Type B pancreatic cell (in vitro differentiated cells): ENCODE measurements around the gene BSG. TPM values are rescaled to one million over a fixed set of nuclear protein-coding genes. Genes with fewer than 3 reads are reported as not detected.

ENCODE experiments used
- DNase-seq: peaks from one replicate; pipeline ENCODE4 v3.0.0; 2021; ENCODE audit warnings: mixed read lengths; ENCODE audit not compliant: unreplicated experiment; ENCODE audit errors: extremely low spot score
- H3K27ac Mint-ChIP-seq: 2 replicates; pipeline ENCODE4 v1.8.0; 2021; ENCODE audit warnings: mild to moderate bottlenecking, mixed read lengths
- H3K27me3 Mint-ChIP-seq: 2 replicates; pipeline ENCODE4 v1.8.0; 2021; ENCODE audit warnings: mixed read lengths
- H3K36me3 Mint-ChIP-seq: 2 replicates; pipeline ENCODE4 v1.8.0; 2021; ENCODE audit warnings: mixed read lengths
- H3K4me1 Mint-ChIP-seq: one replicate; pipeline ENCODE4 v1.8.0; 2021; ENCODE audit warnings: mixed read lengths; ENCODE audit not compliant: unreplicated experiment
- H3K4me3 Mint-ChIP-seq: 2 replicates; pipeline ENCODE4 v1.8.0; 2021; ENCODE audit warnings: mild to moderate bottlenecking, mixed read lengths
- H3K9me3 Mint-ChIP-seq: 2 replicates; pipeline ENCODE4 v1.8.0; 2021; ENCODE audit warnings: mixed read lengths
- total RNA-seq: library from RNA; stranded (reverse); gene quantifications from 2 replicates; pipeline ENCODE4 v1.2.1, GENCODE V29; 2021; ENCODE audit warnings: low replicate concordance
- TF ChIP-seq, protein P1 (sequence below): fragments of 200-600 bp; sonication (generic); conservative IDR thresholded peaks from 2 replicates; pipeline ENCODE4 v1.5.0; 2021; ENCODE audit warnings: antibody characterized with exemption, mild to moderate bottlenecking

The BSG gene
- total RNA-seq, 1 donor from 2014 or later: 522 TPM

DNA sequence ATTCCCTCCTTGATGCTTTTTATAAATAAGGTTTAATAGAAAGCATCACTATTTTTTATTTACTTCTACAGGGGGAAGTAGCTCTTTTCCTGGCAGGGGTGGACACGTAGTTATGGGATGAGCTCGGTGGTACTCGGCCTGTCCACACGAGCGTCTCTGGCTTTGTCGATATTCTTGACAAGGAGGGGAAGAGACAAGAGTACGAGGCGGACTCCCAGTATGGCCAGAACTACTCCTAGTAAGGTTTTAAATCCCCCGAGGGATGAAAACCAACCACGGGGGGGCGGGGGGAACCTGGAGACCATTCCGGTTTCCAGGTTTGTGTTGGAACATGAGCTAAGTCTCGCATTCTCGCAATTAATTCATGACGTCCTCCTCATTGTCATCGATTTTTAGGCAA is 5.6 kb upstream of the BSG start:
- no peak for DNase-seq
- peaks cover 5% of the 10 kb centered on the region for H3K9me3 Mint-ChIP-seq
- H3K4me1 Mint-ChIP-seq: peaks cover 18% of the 10 kb centered on the region
- H3K36me3 Mint-ChIP-seq: peaks cover 7% of the 10 kb centered on the region
- peak overlapping the region; percentile 1 for H3K4me3 Mint-ChIP-seq
- TF ChIP-seq, protein P1, sequence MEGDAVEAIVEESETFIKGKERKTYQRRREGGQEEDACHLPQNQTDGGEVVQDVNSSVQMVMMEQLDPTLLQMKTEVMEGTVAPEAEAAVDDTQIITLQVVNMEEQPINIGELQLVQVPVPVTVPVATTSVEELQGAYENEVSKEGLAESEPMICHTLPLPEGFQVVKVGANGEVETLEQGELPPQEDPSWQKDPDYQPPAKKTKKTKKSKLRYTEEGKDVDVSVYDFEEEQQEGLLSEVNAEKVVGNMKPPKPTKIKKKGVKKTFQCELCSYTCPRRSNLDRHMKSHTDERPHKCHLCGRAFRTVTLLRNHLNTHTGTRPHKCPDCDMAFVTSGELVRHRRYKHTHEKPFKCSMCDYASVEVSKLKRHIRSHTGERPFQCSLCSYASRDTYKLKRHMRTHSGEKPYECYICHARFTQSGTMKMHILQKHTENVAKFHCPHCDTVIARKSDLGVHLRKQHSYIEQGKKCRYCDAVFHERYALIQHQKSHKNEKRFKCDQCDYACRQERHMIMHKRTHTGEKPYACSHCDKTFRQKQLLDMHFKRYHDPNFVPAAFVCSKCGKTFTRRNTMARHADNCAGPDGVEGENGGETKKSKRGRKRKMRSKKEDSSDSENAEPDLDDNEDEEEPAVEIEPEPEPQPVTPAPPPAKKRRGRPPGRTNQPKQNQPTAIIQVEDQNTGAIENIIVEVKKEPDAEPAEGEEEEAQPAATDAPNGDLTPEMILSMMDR: no peak
- peaks cover 7% of the 10 kb centered on the region for H3K27me3 Mint-ChIP-seq
- H3K27ac Mint-ChIP-seq: peak overlapping the region; percentile 68

DNA sequence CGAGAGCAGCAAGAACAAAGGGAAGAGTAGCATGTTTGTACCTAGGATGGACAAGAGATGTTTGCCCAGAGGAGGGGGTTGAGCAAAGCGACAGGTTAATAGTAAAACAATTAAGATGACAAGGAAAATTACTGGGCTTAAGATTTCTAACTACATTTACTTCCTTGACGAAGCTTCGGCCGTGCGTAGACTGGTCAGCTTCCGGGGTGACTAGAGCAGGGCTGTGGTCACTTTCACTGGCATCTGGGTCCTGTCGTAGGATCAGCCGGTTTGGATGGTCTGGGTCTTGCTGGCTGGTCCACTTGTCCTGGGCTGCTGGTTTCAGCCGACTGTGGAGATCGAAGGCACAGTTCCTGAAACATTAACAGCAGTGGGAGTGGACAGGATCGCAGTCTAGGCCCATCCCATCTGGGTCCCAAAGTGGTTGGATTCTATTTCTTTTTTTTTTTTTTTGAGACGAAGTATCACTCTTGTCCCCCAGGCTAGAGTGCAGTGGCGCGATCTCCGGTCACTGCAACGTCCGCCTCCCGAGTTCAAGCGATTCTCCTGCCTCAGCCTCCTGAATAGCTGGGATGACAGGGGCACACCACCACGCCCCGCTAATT is 5.0 kb upstream of the BSG start:
- peaks cover 22% of the 10 kb centered on the region for H3K4me1 Mint-ChIP-seq
- peaks cover 10% of the 10 kb centered on the region for H3K27me3 Mint-ChIP-seq
- no peak for DNase-seq
- TF ChIP-seq, protein P1: no peak
- H3K4me3 Mint-ChIP-seq: peak overlapping the region; percentile 1
- peaks cover 2% of the 10 kb centered on the region for H3K9me3 Mint-ChIP-seq
- peaks cover 7% of the 10 kb centered on the region for H3K36me3 Mint-ChIP-seq
- no peak overlapping the region for H3K27ac Mint-ChIP-seq

DNA sequence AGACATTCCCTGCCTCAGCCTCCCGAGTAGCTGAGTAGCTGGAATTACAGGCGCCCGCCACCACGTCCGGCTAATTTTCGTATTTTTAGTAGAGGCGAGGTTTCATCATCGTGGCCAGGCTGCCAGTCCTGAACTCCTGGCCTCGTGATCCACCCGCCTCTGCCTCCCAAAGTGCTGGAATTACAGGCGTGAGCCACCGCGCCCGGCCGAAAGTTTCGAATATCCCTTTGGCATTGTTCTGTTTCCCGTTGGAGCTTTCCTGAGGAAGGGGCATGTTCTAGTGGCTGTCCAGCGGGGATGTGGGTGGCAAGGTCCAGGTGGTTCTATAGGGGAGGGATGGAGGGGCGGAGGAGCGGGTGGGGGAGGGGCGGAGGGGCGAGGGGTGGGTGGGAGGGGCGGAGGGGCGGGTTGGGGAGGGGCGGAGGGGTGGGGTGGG is 2.1 kb upstream of the BSG start:
- TF ChIP-seq, protein P1: no peak
- peaks cover 7% of the 10 kb centered on the region for H3K36me3 Mint-ChIP-seq
- H3K27me3 Mint-ChIP-seq: peaks cover 10% of the 10 kb centered on the region
- H3K9me3 Mint-ChIP-seq: no peaks in the 10 kb centered on the region
- no peak for DNase-seq
- H3K4me1 Mint-ChIP-seq: peaks cover 34% of the 10 kb centered on the region
- peak overlapping the region; percentile 89 for H3K27ac Mint-ChIP-seq
- H3K4me3 Mint-ChIP-seq: no peak overlapping the region

DNA sequence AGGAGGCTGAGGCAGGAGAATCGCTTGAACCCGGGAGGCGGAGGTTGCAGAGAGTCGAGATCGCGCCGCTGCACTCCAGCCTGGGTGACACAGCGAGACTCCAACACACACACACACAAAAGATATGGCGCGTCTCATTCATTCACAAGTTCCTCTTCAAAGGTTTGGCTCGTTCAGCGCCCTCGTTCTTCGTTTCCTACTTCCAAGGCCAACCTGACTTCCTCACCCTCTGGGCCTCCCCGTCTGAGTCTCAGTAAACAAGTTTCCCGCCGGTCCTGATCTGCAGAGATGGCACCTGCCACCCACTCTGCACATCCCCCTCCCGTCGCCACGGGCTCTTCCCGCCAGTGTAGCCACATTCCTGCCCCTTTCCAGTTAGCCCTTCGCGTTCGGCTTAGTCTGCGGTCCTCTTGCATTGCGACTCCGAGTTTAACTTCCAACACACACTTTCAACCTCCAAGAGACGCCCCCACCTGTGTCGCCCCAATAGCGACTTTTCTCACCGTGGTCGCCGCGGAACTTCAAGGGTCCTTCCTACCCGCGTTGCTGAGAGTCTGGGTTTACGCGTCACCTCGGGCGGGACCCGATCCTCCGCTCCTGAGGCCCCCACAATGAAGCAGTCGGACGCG is 1.3 kb upstream of the BSG start:
- no peak for DNase-seq
- Mint-ChIP-seq H3K36me3 (peaks cover 7% of the 10 kb centered on the region), H3K4me3 (peak overlapping the region; percentile 96), H3K4me1 (peaks cover 34% of the 10 kb centered on the region), H3K9me3 (no peaks in the 10 kb centered on the region), H3K27ac (peak overlapping the region; percentile 98), H3K27me3 (peaks cover 10% of the 10 kb centered on the region)
- TF ChIP-seq, protein P1: no peak

DNA sequence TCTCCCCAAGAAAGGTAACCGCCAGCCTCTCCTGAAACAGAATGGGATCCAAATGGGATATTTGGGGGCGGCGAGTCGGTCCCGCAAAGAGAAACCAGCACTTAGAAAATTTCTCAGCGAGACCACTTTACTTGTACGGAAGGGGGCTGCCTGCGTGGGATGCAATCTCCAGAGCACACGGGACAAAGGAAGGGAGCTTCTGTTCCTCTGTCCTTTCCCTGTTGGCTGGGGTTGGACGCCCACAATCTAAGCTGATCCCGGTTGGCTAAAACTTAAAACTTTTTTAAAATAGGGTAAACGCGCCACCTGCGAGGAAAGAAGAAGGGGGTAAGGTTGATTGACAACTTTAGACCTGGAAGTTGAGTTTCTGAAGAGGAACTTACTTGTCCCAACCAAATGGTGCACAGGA is 826 bp upstream of the BSG start:
- peaks cover 31% of the 10 kb centered on the region for H3K4me1 Mint-ChIP-seq
- DNase-seq: no peak
- H3K27me3 Mint-ChIP-seq: peaks cover 10% of the 10 kb centered on the region
- peak overlapping the region; percentile 98 for H3K27ac Mint-ChIP-seq
- TF ChIP-seq, protein P1: no peak
- H3K9me3 Mint-ChIP-seq: no peaks in the 10 kb centered on the region
- peak overlapping the region; percentile 96 for H3K4me3 Mint-ChIP-seq
- peaks cover 3% of the 10 kb centered on the region for H3K36me3 Mint-ChIP-seq
